Right lung (tissue), 10 donors: Measurements from ENCODE around the gene SERHL2. TPM values are rescaled to one million over a fixed set of nuclear protein-coding genes. Genes with fewer than 3 reads are reported as not detected.
A peak's percentile ranks its signal among the peaks of the same experiment; 100 is the strongest.
"Not testable (repeated sequence)": the region's sequence is repeated elsewhere in the genome, so short reads cannot be mapped to it uniquely, and the experiment has no call there.

Experiments
- DNase-seq, 2 donors: peaks; one replicate each; pipeline ENCODE4 v3.0.0-alpha.2; 2013
- long read RNA-seq, 8 donors: transcript quantifications; one replicate each; lab custom pipeline, GENCODE V29; 2026
- polyA plus RNA-seq, 5 donors: library from polyadenylated mRNA; unstranded; fragments of 120-200 nt; gene quantifications; one replicate each; pipeline versions ENCODE4 v1.2.1 to v1.2.3, GENCODE V29; 2013; ENCODE audit warnings: inconsistent platforms in 1 of 5, low replicate concordance in 1 of 5; ENCODE audit not compliant: insufficient read length in 5 of 5, insufficient read depth in 1 of 5

SERHL2 gene, protein sequence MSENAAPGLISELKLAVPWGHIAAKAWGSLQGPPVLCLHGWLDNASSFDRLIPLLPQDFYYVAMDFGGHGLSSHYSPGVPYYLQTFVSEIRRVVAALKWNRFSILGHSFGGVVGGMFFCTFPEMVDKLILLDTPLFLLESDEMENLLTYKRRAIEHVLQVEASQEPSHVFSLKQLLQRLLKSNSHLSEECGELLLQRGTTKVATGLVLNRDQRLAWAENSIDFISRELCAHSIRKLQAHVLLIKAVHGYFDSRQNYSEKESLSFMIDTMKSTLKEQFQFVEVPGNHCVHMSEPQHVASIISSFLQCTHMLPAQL
- polyA plus RNA-seq, result 10 to 100 TPM in 1 of 5 donors, 1 to 10 TPM in 4; 5.8 to 11.8 (median 7.2) TPM
- long read RNA-seq, donor 1, partial matches to known transcripts, result 337 of 384 reads
- long read RNA-seq, donor 1, other reads (novel, unspliced or antisense), result 47 of 384 reads
- long read RNA-seq, donor 2, partial matches to known transcripts, result 0 of 8 reads
- long read RNA-seq, donor 2, other reads (novel, unspliced or antisense), result 8 of 8 reads
- long read RNA-seq, donor 3, partial matches to known transcripts, result 19 of 62 reads
- long read RNA-seq, donor 3, other reads (novel, unspliced or antisense), result 43 of 62 reads
- long read RNA-seq, donor 4, partial matches to known transcripts, result 5 of 10 reads
- long read RNA-seq, donor 4, other reads (novel, unspliced or antisense), result 5 of 10 reads
- long read RNA-seq, donor 5, partial matches to known transcripts, result 19 of 58 reads
- long read RNA-seq, donor 5, other reads (novel, unspliced or antisense), result 39 of 58 reads
- long read RNA-seq, donor 6, partial matches to known transcripts, result 5 of 19 reads
- long read RNA-seq, donor 6, other reads (novel, unspliced or antisense), result 14 of 19 reads
- long read RNA-seq, donor 7, partial matches to known transcripts, result 5 of 19 reads
- long read RNA-seq, donor 7, other reads (novel, unspliced or antisense), result 14 of 19 reads
- long read RNA-seq, donor 8, result 0 reads

DNA sequence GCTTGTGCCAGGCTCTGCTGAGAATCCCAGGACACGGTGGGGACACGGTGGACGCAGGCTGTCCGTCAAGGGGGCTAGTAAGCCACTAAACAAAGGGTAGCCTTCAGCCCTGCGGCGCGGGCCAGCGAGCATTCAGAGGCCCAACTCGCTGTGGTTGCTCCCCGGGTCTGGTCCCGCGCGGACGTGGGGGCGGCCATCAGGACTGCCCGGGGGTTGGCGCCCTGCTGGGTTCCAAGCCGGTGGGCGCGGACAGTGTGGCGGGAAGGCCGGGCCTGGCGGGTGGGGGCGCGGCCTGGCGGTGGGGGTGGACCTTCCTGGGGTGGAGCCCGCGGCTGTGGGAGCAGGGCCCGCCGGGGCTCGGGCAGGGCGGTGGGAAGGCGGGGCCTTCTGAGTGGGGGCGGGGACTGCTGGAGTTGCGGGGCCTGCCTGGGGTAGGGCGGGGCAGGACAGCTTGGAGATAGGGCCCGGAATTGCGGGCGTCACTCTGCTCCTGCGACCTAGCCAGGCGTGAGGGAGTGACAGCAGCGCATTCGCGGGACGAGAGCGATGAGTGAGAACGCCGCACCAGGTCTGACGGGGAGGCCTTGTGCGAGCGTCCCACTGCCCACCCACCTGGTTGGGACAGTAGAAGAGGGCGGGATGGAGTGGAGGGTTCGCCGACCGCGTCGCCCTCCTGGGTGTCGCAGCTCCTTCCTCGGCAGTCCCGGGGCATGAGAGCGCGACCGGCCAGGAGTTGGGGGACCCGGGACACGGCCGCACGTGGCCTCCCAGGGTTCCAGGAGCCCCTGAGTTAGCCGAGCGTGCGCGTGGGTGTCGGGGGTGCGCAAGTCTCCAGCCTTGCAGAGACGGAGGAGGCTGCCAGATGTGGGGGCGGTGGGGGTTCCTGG is at the start of gene SERHL2:
SERHL2 (plus strand) TSS at position 482 of the 887 bp plus-strand sequence; CDS start at position 547, 65 bp downstream.
- DNase-seq, result peak; percentile 82 to 91

GRCh38 chr22:42508327-42508974 is 45.3 kb upstream of the SERHL2 start:
- DNase-seq, result not testable (repeated sequence)

DNA sequence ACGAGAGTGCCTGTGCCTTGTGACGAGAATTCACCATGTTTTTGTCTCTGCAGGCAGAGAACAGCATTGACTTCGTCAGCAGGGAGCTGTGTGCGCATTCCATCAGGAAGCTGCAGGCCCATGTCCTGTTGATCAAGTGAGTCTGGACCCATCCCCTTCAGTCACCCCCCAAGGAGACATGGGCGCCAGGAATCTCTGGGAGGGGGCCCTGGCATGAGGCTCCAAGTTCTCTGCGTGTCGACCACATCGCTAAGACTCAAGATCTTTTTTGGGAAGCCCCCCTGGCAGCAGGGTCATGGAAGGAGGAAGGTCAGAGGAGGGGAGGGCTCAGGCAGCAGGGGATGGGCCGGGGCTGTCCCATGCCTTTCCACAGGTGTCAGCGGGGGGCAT is 44.8 kb upstream of the SERHL2 start:
- DNase-seq, result not testable (repeated sequence)

DNA sequence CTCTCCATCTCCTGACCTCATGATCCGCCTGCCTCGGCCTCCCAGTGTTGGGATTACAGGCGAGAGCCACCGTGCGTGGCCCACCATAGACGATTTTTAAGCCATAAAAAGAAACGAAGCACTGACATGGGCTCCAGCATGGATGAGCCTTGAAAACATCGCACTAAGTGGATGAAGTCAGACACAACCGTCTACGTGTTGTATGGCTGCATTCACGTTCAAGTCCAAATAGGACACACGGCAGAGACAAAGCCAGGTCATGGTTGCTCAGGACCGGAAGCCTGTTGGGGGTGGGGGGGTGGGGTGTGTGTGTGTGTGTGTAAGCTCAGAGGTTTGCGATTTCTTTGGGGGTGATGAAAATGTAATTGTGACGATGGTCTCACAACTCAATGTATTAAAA is 44.2 kb upstream of the SERHL2 start:
- DNase-seq, result no peak

GRCh38 chr22:42511401-42511891 is 42.3 kb upstream of the SERHL2 start:
- no peak for DNase-seq

GRCh38 chr22:42512273-42512990 is 41.3 kb upstream of the SERHL2 start:
- DNase-seq, result not testable (repeated sequence)

DNA sequence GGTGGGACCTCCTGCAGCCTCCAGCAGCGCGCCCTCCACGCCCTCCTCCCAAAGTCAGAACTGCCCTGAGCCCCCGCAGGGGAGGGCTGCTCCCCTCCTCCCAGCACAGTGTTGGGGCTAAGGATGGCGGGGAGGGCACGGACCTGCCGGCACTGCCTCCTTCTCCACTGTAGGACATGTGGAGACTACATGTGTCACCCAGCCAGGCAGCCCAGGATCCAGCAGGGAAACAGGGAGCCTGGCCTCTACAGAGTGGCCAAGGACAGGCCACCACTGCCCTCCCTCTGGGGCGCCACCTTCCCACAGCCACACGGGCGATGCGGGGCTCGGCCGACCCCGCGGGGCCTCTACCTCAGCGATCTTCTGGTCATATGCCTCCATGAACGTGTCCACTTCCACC is 39.4 kb upstream of the SERHL2 start:
- not testable (repeated sequence) for DNase-seq

DNA sequence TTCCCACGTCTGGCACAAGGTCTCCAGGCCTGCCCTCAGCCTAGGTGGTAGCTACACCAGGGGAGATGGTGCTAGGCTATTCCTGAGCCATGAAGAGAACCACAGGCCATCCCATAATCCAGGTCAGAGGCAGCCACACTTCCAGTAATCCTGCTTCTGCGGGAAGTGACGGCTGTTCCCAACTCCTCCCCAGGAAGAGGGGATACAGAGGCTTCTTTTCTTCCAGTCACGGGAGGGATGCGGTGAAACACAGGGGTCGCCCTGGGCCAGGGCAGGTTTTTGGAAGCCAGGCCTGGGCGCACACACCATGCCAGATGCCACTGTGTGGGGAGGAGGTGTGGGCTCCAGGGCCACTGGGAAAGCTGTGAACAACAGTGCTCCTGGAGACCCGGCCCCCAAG is 38.5 kb upstream of the SERHL2 start:
- not testable (repeated sequence) for DNase-seq

GRCh38 chr22:42515896-42516295 is 37.9 kb upstream of the SERHL2 start:
- DNase-seq, result no peak

GRCh38 chr22:42517103-42517502 is 36.7 kb upstream of the SERHL2 start:
- not testable (repeated sequence) for DNase-seq

DNA sequence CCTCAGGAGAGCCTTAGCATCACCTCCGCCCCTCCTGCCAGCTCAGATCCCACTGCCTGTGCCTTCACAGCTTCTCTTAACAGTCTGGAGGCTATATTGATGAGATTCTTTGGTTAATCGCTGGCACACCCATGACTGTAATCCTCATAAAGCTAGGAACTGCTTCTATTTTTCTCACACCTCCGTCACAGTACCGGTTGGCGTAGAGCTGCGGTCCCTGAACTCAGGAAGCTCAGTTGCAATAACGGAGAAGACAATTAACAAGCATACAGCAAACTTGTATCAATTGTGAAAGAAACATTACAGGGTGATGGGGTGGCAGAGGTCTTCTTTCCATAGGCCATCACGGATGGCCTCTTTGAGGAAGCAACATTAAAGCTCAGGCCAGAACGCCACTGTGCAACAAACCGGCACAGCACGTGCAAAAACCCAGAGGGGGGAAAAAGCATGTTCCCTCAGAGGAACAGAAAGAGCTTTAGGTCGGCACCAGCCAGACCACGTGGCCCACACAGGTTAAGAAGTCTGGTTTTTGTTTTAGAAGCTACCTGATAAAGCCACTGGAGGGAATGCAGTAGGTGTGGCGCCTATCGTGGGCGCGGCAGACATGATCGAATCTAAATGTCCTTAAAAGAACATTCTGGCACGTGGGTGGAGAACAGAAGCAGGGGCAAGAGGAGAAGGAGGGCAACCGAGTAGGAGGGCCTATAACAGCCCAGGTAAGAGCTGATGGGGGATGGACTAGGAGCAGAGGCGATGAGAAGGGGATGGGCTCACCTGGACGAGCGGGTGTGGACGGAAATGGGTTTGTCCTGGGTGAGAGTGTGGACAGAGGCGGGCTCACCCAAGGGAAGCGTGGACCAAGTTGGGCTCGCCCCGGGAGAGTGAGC is 34.9 kb upstream of the SERHL2 start:
- DNase-seq, result not testable (repeated sequence)

GRCh38 chr22:42519525-42520401 is 34.0 kb upstream of the SERHL2 start, which contains the start of gene RRP7A:
TSS of gene RRP7A (minus strand) at chr22:42519796. CDS start at chr22:42519786, 10 bp downstream.
- DNase-seq, result peak; percentile 49 to 75

- DNase-seq, result no peak
Observed at GRCh38 chr22:42521228-42521546, 32.6 kb upstream of the SERHL2 start.

GRCh38 chr22:42522546-42522945 is 31.2 kb upstream of the SERHL2 start:
- DNase-seq, result no peak

GRCh38 chr22:42528591-42529307 is 25.0 kb upstream of the SERHL2 start:
- DNase-seq, result no peak

DNA sequence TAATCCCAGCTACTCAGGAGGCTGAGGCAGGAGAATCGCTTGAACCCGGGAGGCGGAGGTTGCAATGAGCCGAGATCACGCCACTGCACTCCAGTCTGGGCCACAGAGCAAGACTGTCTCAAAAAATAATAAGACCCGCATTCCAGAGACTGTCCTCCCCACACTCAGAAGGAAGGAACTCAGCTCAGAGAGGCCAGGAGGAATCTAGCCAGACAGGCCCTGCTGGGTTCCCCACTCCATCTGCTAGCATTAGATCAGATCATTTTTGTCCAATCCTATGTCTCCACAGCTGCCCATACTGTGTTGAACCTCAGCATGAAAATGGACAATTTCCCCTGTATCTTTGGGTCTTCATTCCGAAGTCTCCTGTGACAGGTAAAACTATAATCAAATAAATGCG is 24.3 kb upstream of the SERHL2 start:
- not testable (repeated sequence) for DNase-seq
